Activated T-cell treated with anti-CD3 and anti-CD28 coated beads, Interleukin-2, amount 50 U/mL, for 4 hours (primary cell): ENCODE measurements around the gene ATP6V1G1. TPM values are rescaled to one million over a fixed set of nuclear protein-coding genes. Genes with fewer than 3 reads are reported as not detected.

Source experiments
- ATAC-seq, 2 donors: fragments of 200-7000 bp; cut with Tn5 transposase; one replicate each; pipeline ENCODE4 v1.10.0; 2021
- DNase-seq: peaks from one replicate; pipeline ENCODE4 v3.0.0-alpha.2; 2020
- H3K27me3 Mint-ChIP-seq: one replicate; pipeline ENCODE4 v1.8.0; 2021; ENCODE audit warnings: low read depth, mixed read lengths
- H3K36me3 Mint-ChIP-seq: one replicate; pipeline ENCODE4 v1.8.0; 2022; ENCODE audit warnings: mixed read lengths; ENCODE audit not compliant: insufficient read depth
- H3K4me1 Mint-ChIP-seq: one replicate; pipeline ENCODE4 v1.8.0; 2021; ENCODE audit warnings: low read depth, mixed read lengths
- H3K4me3 Mint-ChIP-seq: one replicate; pipeline ENCODE4 v1.8.0; 2021; ENCODE audit warnings: mild to moderate bottlenecking, moderate library complexity, mixed read lengths
- H3K9me3 Mint-ChIP-seq: one replicate; pipeline ENCODE4 v1.8.0; 2021; ENCODE audit warnings: mixed read lengths
- total RNA-seq, 3 donors: library from RNA; stranded (reverse); gene quantifications; one replicate each; pipeline ENCODE4 v1.2.1, GENCODE V29; 2021

The ATP6V1G1 gene
- total RNA-seq, 3 donors from 2014 or later, result 45.2 to 51.0 (median 50.3) TPM

DNA sequence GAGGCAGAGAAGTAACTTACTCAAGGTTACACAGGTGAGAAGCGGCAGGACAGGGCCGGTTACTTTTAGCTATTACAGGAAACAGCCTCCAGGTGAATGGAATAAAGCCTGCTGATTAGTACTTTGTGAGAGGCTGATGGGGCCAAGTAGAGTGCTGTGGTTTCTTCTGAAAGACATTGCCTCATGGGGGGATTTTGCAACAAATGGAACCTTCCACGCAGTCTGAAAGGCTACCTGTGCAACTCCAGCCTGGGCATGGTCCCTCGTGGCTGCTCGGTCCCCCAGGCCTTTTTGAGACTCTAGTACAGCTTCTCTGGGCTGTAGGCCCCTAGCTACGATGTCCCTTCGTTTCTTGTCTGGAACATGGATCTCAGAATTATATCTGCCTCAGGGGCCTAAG is 25.5 kb downstream of the ATP6V1G1 start:
- peaks cover 53% of the 10 kb centered on the region for H3K4me1 Mint-ChIP-seq
- no peaks in the 10 kb centered on the region for H3K27me3 Mint-ChIP-seq
- DNase-seq, result no peak
- peak overlapping the region; percentile 87 for H3K4me3 Mint-ChIP-seq
- no peak for ATAC-seq
- peaks cover 5% of the 10 kb centered on the region for H3K36me3 Mint-ChIP-seq
- no peaks in the 10 kb centered on the region for H3K9me3 Mint-ChIP-seq

DNA sequence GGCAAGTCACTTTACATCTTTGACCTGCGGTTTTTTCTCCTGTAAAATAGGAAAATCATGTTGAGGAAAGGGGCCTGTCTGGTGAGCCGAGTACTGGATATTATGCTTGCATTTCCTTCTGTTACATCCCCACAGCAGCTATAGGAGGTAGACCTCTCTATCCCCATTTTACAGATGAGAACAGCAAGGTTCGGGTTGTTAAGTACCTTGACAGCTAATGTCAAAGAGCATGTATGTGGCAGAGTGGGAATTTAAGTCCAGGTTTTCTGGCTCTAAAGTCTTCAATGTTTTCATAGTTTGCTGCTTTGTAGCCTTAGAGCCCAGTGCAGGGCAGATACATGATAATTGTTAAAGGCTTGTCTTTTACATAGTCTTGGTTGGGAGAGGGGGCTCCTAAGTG is 26.4 kb downstream of the ATP6V1G1 start:
- Mint-ChIP-seq H3K4me3 (no peak overlapping the region), H3K4me1 (peaks cover 59% of the 10 kb centered on the region), H3K9me3 (no peaks in the 10 kb centered on the region), H3K27me3 (no peaks in the 10 kb centered on the region), H3K36me3 (peaks cover 5% of the 10 kb centered on the region)
- ATAC-seq, result no peak
- no peak for DNase-seq

DNA sequence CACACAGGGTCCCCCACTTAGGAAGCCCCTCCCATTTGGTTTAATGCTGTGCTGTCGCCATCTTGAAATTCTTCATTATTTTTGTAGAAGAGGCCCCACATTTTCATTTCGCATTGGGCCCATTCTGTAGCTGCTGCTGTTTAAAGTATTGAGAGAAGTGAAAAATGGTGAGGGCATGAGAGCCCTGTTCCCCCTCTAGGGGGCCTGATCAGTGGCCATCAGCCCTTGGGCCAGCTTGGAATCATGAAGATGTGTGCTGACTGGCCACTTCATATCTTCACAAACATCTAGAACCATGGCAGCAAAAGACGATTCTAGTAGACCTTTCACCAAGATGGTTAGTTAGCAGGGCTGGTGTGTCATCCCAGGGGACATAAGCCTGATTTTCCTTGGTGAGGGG is 26.8 kb downstream of the ATP6V1G1 start:
- DNase-seq, result no peak
- ATAC-seq, result no peak
- H3K4me3 Mint-ChIP-seq, result no peak overlapping the region
- H3K36me3 Mint-ChIP-seq, result peaks cover 5% of the 10 kb centered on the region
- no peaks in the 10 kb centered on the region for H3K9me3 Mint-ChIP-seq
- peaks cover 62% of the 10 kb centered on the region for H3K4me1 Mint-ChIP-seq
- H3K27me3 Mint-ChIP-seq, result no peaks in the 10 kb centered on the region

DNA sequence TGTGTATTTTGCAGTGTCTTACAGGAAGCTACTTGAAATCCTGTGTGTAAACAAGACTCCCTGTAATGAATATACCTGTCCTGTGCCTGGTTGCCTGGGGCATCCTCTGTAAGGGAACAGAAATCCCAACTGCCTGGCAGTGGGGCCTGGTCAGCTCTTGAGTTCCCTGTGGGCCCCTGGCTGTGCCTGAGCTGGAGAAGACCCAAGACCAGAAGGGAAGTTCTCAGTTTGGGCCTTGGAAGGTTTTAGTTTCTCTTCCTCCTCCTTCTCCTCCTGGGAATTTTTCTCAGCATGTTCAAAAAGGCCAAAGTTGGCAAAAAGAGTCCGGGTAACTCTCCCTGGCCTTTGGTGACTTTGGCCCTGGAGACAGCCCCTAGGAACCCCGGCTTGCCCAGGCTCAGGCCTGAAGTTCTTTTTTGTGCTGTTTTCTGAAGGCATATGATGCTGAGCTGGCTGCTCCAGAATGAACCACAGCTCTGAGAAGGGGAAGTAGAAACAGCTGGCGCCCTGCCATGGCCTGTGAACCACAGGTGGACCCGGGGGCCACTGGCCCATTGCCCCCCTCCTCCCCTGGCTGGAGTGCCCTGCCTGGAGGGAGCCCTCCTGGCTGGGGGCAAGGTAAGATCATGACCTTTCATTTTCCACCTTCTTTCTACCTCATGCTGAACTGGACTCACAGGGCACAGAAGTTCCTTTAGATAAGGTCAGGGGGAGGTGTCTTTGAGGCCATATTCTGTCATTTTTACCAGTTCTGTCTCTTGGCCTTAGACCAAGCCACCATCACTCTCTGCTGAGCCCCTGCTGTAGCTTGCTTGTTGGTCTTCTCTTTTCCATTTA is 29.3 kb downstream of the ATP6V1G1 start:
- H3K4me1 Mint-ChIP-seq, result peaks cover 58% of the 10 kb centered on the region
- no peak overlapping the region for H3K4me3 Mint-ChIP-seq
- peaks cover 17% of the 10 kb centered on the region for H3K36me3 Mint-ChIP-seq
- DNase-seq (no peak), ATAC-seq (no peak)
- no peaks in the 10 kb centered on the region for H3K9me3 Mint-ChIP-seq
- no peaks in the 10 kb centered on the region for H3K27me3 Mint-ChIP-seq

DNA sequence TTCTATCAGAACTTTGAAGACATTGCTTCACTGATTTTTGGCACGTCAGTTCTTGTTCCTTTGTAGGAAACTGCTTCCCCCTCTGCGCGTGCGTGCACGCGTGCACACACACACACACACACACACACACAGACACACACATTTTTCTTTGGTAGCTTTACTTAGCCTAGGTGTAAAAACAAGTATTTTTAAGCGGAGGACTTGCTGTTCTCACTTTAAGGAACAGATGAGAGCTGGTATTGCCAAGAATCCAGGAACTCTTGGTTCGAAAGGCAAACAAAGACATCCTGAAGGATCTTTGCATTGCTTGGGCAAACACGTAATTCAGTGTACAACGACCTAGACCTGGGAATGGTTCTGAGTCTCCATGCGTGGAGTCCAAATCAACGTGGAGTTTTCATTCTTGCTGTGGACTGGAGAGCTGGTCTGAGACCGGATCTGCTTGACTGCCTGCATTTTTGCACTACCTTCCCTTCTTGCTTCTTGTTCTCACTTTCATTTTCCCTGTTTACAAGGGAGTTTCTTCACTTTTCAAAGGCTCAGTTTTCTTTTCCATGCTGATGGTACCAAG is 31.7 kb downstream of the ATP6V1G1 start:
- DNase-seq (no peak), ATAC-seq (no peak)
- no peaks in the 10 kb centered on the region for H3K27me3 Mint-ChIP-seq
- H3K4me1 Mint-ChIP-seq, result peaks cover 38% of the 10 kb centered on the region
- peaks cover 26% of the 10 kb centered on the region for H3K36me3 Mint-ChIP-seq
- H3K9me3 Mint-ChIP-seq, result no peaks in the 10 kb centered on the region
- H3K4me3 Mint-ChIP-seq, result peak overlapping the region; percentile 52

DNA sequence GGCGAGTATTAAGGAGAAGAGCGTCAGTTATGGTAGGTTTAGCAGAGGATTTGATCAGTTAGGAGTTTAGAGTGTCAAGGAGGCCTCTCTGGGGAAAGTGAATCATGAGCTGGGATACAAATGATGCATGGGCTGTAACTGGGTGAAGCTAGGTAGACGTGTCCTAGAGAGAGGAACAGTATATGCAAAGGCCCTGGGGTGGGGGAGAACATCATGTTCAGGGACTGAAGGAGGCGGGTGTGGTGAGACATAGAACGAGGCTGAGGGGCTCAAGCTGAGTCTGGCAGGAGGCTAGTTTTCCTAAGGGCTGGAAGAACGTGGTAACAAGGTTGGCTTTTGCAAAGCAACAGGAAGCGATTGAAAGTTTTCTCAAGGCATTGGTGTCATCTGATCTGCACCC is 34.0 kb downstream of the ATP6V1G1 start:
- H3K9me3 Mint-ChIP-seq, result no peaks in the 10 kb centered on the region
- H3K4me1 Mint-ChIP-seq, result peaks cover 27% of the 10 kb centered on the region
- no peak for DNase-seq
- ATAC-seq, result no peak
- H3K4me3 Mint-ChIP-seq, result no peak overlapping the region
- peaks cover 30% of the 10 kb centered on the region for H3K36me3 Mint-ChIP-seq
- H3K27me3 Mint-ChIP-seq, result no peaks in the 10 kb centered on the region

DNA sequence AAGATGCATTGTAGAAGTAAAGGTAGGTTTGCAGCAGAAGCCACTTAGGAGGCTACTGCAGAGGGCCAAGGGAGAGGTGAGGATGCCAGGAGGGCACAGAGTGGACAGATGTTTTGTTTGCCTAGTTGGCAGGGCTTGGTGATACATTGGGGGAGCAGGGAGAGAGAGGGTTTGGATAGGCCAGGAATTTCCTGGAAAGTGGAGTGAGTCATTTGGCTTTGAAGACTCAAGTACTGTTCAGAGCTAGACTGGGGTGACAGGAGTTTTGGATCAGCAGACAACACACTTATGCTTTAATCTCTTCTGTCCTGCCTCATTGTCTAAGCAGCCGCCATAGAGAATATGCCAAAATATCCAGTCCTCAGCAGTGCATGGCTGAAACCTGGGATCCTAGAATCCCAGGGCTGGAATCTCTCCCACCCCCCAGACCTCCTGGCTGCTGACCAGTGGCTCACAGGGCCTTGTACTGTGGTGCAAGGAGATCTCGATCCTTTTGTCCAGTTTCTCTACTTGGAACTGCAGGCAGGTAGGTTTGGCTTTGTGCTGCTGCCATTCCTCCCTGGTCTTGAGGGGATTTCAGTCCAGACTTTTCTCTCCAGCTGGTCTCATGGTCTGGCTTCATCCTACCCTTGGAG is 34.5 kb downstream of the ATP6V1G1 start:
- peaks cover 34% of the 10 kb centered on the region for H3K36me3 Mint-ChIP-seq
- no peak for ATAC-seq

DNA sequence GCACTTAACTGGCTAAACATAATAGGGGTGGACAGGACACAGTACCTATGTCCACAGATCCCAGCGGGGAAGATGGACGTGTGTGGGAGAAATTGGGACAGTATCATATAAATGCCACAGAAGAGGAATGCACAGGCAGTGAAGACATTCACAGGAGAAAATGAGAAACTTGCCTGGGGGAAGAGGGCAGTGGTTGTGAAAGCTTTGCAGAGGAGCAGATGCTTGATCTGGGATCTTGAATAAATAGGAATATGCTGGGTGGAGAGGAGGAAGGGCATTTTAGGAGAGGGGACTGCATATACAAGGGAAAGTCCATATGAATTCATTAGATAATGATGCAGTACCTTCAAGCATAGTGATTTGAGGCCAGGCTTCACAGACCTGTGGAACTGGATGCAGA is 37.1 kb downstream of the ATP6V1G1 start:
- Mint-ChIP-seq H3K4me1 (peaks cover 7% of the 10 kb centered on the region), H3K27me3 (no peaks in the 10 kb centered on the region), H3K9me3 (no peaks in the 10 kb centered on the region), H3K36me3 (peaks cover 41% of the 10 kb centered on the region), H3K4me3 (no peak overlapping the region)
- no peak for DNase-seq
- ATAC-seq, result no peak

More for the DNA sequence above, 34.5 kb downstream of the ATP6V1G1 start:
- H3K9me3 Mint-ChIP-seq, result no peaks in the 10 kb centered on the region
- DNase-seq, result no peak
- peaks cover 22% of the 10 kb centered on the region for H3K4me1 Mint-ChIP-seq
- H3K4me3 Mint-ChIP-seq, result no peak overlapping the region
- no peaks in the 10 kb centered on the region for H3K27me3 Mint-ChIP-seq

DNA sequence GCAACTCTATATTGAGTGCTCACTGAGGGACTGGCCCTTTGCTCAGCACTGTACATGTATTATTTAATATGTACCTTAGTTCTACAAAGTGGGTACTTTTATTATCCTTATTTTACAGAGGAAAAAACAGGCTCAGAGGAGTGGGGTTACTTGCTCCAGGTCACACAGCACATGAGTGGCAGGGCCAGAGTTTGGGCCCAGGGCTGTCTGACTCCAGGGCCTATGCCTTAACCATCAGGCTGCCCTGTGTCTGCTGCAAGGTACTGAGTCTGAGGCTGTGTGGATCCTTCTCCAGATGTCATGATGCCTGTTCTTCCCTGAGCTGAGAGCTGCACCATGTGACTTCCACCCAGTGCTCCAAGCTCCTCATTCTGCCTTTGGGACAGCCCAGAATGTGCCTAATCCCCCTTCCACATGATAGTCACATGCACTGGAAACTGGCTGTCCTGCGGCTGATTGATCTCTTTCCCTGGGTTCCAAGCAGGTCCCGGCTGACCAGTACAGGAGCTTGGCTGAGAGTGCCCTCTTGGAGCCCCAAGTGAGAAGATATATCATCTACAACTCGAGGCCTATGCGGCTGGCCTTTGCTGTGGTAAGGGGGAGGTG is 38.9 kb downstream of the ATP6V1G1 start:
- H3K36me3 Mint-ChIP-seq, result peaks cover 34% of the 10 kb centered on the region

DNA sequence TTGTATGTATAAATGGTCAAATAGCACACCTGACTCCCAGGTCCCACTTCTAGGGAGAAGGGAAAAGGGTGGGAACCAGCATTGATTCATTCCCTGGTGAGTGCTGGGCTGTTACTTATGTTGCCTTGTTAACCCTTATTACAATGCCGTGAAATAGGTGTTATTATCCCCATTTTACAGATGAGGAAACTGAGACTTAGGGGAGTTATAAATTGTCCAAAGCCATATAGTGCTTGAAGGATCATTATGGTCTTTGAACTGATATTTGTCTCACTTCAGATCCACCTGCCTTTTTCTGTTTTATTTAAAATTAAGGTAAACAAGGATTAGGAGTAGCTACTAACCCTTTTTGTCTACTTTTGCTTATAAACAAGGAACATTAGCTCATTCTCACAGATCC is 40.0 kb downstream of the ATP6V1G1 start:
- no peak overlapping the region for H3K4me3 Mint-ChIP-seq
- ATAC-seq, result no peak

More for the DNA sequence above, 38.9 kb downstream of the ATP6V1G1 start:
- Mint-ChIP-seq H3K9me3 (no peaks in the 10 kb centered on the region), H3K4me1 (peaks cover 3% of the 10 kb centered on the region), H3K4me3 (no peak overlapping the region), H3K27me3 (no peaks in the 10 kb centered on the region)
- no peak for DNase-seq
- no peak for ATAC-seq

DNA sequence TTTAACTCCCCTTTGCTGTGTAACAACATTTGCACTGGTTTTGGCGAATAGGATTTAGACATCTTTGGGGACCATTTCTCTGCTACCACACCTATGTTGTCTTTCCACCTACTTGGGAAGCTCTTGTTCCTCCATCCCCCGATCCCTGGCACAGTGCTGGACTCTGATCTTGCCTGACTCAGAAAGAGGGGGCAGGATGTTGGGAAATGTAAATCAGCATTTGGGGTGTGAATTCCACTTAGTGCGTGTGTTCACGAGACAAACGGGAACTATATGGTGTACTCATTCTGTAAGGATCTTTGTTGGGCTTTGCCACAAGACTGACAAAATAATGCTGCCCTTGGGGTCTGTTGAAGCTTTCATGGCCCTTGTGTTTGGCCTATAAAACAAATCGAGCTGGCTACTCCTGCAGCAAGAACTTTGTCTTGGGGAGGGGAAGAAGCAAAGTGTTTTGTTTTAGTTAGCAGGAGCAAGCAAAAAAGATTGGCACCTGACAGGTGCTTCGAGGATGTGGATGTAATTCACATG is 42.1 kb downstream of the ATP6V1G1 start:
- no peaks in the 10 kb centered on the region for H3K9me3 Mint-ChIP-seq
- no peaks in the 10 kb centered on the region for H3K4me1 Mint-ChIP-seq
- ATAC-seq (no peak), DNase-seq (no peak)
- no peak overlapping the region for H3K4me3 Mint-ChIP-seq
- no peaks in the 10 kb centered on the region for H3K27me3 Mint-ChIP-seq
- peaks cover 34% of the 10 kb centered on the region for H3K36me3 Mint-ChIP-seq

More for the DNA sequence above, 40.0 kb downstream of the ATP6V1G1 start:
- peaks cover 30% of the 10 kb centered on the region for H3K36me3 Mint-ChIP-seq
- H3K4me1 Mint-ChIP-seq, result no peaks in the 10 kb centered on the region
- no peaks in the 10 kb centered on the region for H3K9me3 Mint-ChIP-seq
- H3K27me3 Mint-ChIP-seq, result no peaks in the 10 kb centered on the region
- DNase-seq, result no peak

DNA sequence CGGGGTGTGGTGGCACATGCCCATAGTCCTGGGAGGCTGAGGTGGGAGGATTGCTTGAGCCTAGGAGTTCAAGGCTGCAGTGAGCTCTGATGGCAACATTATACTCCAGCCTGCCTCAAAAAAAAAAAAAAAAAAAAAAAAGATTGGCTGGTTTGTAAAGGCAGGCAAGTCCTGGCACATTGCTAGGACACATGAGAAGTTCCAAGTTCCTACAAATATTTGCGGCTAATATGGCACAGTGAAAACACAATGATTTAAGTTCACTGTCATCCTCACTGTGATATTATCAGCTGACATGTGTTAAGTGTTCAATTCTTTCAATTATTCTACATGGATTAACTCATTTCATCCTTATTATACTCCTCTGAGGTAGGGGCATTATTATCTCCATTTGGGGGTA is 43.6 kb downstream of the ATP6V1G1 start:
- no peak for ATAC-seq
- no peaks in the 10 kb centered on the region for H3K27me3 Mint-ChIP-seq
- H3K4me3 Mint-ChIP-seq, result no peak overlapping the region
- H3K4me1 Mint-ChIP-seq, result no peaks in the 10 kb centered on the region
- H3K9me3 Mint-ChIP-seq, result no peaks in the 10 kb centered on the region
- DNase-seq, result no peak
- peaks cover 38% of the 10 kb centered on the region for H3K36me3 Mint-ChIP-seq

DNA sequence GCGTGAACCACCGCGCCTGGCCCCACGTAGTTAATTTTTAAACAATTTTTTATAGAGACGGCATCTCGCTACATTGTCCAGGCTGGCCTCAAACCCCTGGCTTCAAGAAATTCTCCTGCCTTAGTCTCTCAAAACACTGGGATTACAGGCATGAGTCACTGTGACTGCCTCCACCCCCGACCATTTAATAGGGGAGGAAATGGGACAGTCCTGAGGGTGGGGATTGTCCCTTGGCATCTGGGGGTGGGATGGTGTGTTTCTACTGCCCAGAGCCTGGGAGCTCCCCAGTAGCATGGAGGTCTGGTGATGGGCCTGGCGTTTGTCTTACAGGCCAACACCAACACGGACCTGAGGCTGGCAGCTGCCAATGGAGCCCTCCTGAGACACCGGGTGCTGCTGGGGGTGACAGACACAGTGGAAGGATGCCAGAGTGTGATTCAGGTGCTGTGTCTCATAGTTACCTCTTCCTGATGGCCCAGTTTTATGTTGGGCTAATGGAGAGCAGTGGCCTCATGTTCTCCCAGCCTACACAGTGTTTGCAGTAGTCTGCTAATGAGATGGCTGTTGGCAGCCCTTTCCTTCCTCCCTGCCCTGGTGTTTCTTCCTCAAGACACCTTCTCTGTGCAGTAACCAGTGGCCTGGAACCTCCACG is 46.0 kb downstream of the ATP6V1G1 start:
- no peak for DNase-seq
- Mint-ChIP-seq H3K4me3 (no peak overlapping the region), H3K27me3 (no peaks in the 10 kb centered on the region), H3K36me3 (peaks cover 35% of the 10 kb centered on the region), H3K9me3 (no peaks in the 10 kb centered on the region), H3K4me1 (no peaks in the 10 kb centered on the region)
- no peak for ATAC-seq

DNA sequence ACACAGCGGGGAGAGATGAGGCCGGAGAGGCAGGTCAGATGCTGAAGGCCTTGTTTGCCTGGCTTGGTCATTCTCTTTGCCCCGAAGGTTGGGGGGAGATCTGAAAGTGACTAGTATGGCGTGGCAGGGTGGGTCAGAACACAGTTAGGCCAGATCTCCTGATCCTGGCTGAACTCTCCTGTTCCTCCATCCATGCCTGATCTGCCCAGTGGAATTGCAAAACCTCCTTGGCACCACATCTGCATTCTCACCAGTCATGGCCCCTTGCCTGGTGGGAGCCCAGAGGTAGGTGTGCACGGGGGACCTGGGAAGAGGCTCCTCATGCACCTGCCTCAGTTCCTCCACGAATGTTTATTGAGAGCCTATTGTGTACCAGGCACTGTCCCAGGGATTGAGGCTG is 46.8 kb downstream of the ATP6V1G1 start:
- ATAC-seq (no peak), DNase-seq (no peak)
- H3K4me1 Mint-ChIP-seq, result no peaks in the 10 kb centered on the region
- H3K27me3 Mint-ChIP-seq, result no peaks in the 10 kb centered on the region
- H3K9me3 Mint-ChIP-seq, result no peaks in the 10 kb centered on the region
- peaks cover 31% of the 10 kb centered on the region for H3K36me3 Mint-ChIP-seq
- no peak overlapping the region for H3K4me3 Mint-ChIP-seq
